Progenitor cell of endocrine pancreas (in vitro differentiated cells): ENCODE results near the gene TAS2R1. TPM values are rescaled to one million over a fixed set of nuclear protein-coding genes. Genes with fewer than 3 reads are reported as not detected.

Experiments
- DNase-seq: peaks from one replicate; pipeline ENCODE4 v3.0.0; 2021; ENCODE audit warnings: low spot score; ENCODE audit not compliant: unreplicated experiment
- H3K27ac Mint-ChIP-seq: 2 replicates; pipeline ENCODE4 v1.8.0; 2021; ENCODE audit warnings: mild to moderate bottlenecking, moderate library complexity, mixed read lengths
- H3K27me3 Mint-ChIP-seq: 2 replicates; pipeline ENCODE4 v1.8.0; 2021; ENCODE audit warnings: mixed read lengths
- H3K36me3 Mint-ChIP-seq: 2 replicates; pipeline ENCODE4 v1.8.0; 2022; ENCODE audit warnings: mixed read lengths; ENCODE audit not compliant: insufficient read depth
- H3K4me1 Mint-ChIP-seq: 2 replicates; pipeline ENCODE4 v1.8.0; 2021; ENCODE audit warnings: low read depth, mixed read lengths
- H3K4me3 Mint-ChIP-seq: 2 replicates; pipeline ENCODE4 v1.8.0; 2021; ENCODE audit warnings: low read depth, mild to moderate bottlenecking, moderate library complexity, mixed read lengths
- H3K9me3 Mint-ChIP-seq: 2 replicates; pipeline ENCODE4 v1.8.0; 2021; ENCODE audit warnings: low read depth, mixed read lengths
- total RNA-seq: library from RNA; stranded (reverse); gene quantifications from 2 replicates; pipeline ENCODE4 v1.2.1, GENCODE V29; 2021
- TF ChIP-seq, protein P1 (sequence below): fragments of 200-600 bp; sonication (generic); IDR thresholded peaks from one replicate; pipeline ENCODE4 v1.5.0; 2021; ENCODE audit warnings: antibody characterized with exemption, mild to moderate bottlenecking; ENCODE audit not compliant: unreplicated experiment

The TAS2R1 gene
- total RNA-seq, 1 donor from 2014 or later, result 0.22 TPM

DNA sequence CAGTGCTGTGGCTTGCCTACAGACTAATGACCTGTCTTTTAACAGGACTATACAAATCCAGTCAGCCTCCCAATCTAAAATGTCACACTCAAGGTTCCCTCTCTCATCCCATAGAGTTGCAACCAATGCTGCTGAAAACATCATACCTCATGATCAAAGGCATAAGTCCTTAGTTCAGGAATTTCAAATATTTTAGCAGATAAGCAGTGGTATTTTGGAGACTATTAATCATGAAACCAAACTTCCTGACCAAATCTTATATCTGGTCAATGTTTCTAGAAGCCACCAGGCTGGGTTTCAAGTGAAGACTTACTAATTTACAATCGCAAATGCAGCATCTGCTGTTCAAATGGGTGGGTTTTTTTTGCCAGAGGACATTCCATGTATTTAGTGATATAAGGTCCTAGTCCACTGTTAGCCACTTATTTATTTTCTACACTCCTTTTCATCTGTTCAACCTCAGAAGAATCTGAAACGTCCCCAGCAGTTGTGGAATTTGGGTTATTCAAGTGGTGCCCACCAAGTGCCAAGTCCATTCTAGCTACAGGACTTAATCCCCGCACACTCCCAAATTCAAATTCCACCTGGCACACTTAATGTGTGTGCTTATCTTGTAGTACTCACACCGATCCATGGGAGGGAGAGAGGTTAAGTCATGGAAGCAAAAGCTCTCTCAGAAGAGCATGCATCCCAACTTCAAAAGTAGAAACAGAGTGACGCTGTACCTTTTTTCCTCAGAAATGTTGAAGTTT is 5.8 kb downstream of the TAS2R1 start:
- Mint-ChIP-seq H3K9me3 (no peaks in the 10 kb centered on the region), H3K27me3 (peaks cover 4% of the 10 kb centered on the region), H3K4me3 (no peak overlapping the region), H3K36me3 (no peaks in the 10 kb centered on the region), H3K4me1 (peaks cover 2% of the 10 kb centered on the region), H3K27ac (no peak overlapping the region)
- DNase-seq, result no peak
- TF ChIP-seq, protein P1, sequence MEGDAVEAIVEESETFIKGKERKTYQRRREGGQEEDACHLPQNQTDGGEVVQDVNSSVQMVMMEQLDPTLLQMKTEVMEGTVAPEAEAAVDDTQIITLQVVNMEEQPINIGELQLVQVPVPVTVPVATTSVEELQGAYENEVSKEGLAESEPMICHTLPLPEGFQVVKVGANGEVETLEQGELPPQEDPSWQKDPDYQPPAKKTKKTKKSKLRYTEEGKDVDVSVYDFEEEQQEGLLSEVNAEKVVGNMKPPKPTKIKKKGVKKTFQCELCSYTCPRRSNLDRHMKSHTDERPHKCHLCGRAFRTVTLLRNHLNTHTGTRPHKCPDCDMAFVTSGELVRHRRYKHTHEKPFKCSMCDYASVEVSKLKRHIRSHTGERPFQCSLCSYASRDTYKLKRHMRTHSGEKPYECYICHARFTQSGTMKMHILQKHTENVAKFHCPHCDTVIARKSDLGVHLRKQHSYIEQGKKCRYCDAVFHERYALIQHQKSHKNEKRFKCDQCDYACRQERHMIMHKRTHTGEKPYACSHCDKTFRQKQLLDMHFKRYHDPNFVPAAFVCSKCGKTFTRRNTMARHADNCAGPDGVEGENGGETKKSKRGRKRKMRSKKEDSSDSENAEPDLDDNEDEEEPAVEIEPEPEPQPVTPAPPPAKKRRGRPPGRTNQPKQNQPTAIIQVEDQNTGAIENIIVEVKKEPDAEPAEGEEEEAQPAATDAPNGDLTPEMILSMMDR, result no peak

DNA sequence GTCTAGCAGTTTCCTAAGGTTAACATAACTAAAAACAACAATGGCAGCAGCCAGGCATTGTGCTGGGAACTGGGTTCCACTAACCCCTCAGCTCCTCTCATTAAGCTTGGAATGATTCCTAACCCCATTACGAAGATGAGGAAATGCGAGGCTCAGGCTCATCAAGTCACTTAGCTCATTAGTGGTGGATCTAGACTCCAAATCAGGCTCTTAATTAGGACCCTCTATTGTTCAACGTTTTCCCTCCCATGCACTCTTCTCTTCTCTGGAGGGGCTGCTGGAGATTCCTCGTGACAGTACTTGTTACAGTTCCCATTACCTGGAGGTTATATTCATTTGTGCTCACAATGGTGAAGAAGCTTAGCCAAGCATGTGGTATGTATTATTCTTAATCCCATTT is 6.5 kb downstream of the TAS2R1 start:
- Mint-ChIP-seq H3K9me3 (no peaks in the 10 kb centered on the region), H3K4me1 (peaks cover 5% of the 10 kb centered on the region), H3K27ac (no peak overlapping the region), H3K36me3 (no peaks in the 10 kb centered on the region), H3K27me3 (peaks cover 7% of the 10 kb centered on the region), H3K4me3 (no peak overlapping the region)
- DNase-seq, result no peak
- TF ChIP-seq, protein P1, result no peak

DNA sequence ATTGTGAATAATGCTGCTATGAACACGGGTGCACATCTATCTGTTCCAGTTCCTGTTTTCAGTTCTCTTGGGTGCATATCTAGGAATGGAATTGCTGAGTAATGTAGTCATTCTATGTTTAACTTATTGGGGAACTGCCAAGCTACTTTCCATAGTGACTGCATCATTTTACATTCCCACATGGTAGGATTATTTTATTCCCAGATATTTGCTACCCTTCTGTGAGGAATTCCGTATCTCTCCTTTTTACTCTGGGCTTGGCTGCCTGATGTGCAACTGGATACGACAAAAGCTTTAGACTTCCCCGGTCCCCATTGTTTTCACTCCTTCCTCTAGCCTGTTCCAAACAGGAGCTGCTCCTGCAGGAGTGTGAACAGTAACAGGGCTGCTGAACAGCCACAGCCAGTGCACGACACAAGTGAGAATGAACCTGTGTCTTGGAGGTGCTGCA is 7.2 kb downstream of the TAS2R1 start:
- Mint-ChIP-seq H3K4me3 (no peak overlapping the region), H3K9me3 (no peaks in the 10 kb centered on the region), H3K27me3 (peaks cover 7% of the 10 kb centered on the region), H3K4me1 (peaks cover 5% of the 10 kb centered on the region), H3K36me3 (no peaks in the 10 kb centered on the region), H3K27ac (no peak overlapping the region)
- TF ChIP-seq, protein P1, result no peak
- no peak for DNase-seq

DNA sequence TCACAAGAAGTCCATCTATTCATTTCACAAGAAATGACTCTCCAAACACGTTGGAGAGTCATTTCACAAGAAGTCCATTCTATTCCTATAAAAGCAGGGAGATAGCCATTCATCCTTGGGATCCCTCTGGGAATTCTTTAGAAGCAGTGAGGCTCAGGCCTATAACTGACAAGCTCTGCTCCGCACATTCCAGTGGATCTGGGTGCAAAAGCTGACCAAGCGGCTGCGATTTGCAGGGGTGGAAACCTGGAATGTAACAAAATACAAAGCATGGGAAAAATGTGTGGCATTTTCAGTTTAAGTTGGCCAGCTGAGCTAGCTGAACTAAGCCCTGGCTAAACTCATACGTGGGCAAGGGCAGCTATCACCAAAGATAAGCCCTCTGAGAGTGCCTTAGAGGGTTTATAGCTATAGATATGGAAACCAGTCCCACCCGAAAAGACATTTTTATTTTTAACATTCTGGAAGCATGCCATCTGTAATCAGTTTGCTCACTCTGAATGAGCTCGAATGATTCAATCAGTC is 8.7 kb downstream of the TAS2R1 start:
- no peak overlapping the region for H3K4me3 Mint-ChIP-seq
- H3K27me3 Mint-ChIP-seq, result peaks cover 7% of the 10 kb centered on the region
- DNase-seq, result no peak
- no peaks in the 10 kb centered on the region for H3K9me3 Mint-ChIP-seq
- H3K27ac Mint-ChIP-seq, result no peak overlapping the region
- TF ChIP-seq, protein P1, result no peak
- H3K36me3 Mint-ChIP-seq, result no peaks in the 10 kb centered on the region
- H3K4me1 Mint-ChIP-seq, result peaks cover 9% of the 10 kb centered on the region

GRCh38 chr5:9619331-9620092 is 10.6 kb downstream of the TAS2R1 start:
- no peak overlapping the region for H3K27ac Mint-ChIP-seq
- DNase-seq, result no peak
- no peaks in the 10 kb centered on the region for H3K36me3 Mint-ChIP-seq
- H3K4me1 Mint-ChIP-seq, result peaks cover 7% of the 10 kb centered on the region
- H3K9me3 Mint-ChIP-seq, result no peaks in the 10 kb centered on the region
- H3K4me3 Mint-ChIP-seq, result no peak overlapping the region
- TF ChIP-seq, protein P1, result no peak
- H3K27me3 Mint-ChIP-seq, result peaks cover 7% of the 10 kb centered on the region
